Frontal cortex (tissue), 4 donors: ENCODE measurements around the gene GAS2. TPM values are rescaled to one million over a fixed set of nuclear protein-coding genes. Genes with fewer than 3 reads are reported as not detected.

Experiments used
- DNase-seq, 2 donors: peaks; one replicate each; pipeline ENCODE4 v3.0.0; 2012; ENCODE audit warnings: low spot score in 2 of 2
- FAIRE-seq: peaks from 2 replicates; lab custom pipeline; 2012; peaks lifted over from hg19 to GRCh38; lab: Jason Lieb, UNC
- total RNA-seq: library from RNA; depleted of rRNA; stranded (reverse); fragments of >200 nt; gene quantifications from one replicate; pipeline ENCODE4 v1.2.3, GENCODE V29; 2014
- donor health status: control.
- donor health status: control.
- donor health status: control.

GAS2 gene
- total RNA-seq, 1 donor from 2014 or later = 8.6 TPM

DNA sequence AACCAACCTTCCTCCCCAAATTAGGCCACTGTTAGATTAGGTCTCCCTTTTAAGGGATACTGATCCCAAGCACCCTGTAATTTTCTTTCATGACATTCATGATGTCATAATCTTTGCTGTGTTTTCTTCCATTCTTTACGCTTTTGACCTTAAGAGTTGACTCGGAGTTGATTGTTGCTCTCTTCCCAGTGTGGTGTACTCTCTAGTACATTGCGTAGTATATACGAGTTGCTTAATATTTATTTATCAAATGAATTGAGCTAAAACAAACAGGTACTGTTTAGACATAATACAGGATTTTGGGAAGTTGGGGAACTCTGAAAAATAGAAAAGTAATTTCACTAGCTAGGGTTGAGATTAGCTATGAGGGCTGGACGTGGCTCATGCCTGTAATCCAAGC is 113.4 kb downstream of the GAS2 start:
- DNase-seq (no peak), FAIRE-seq (no peak)

GRCh38 chr11:22780952-22781593 is 114.7 kb downstream of the GAS2 start:
- FAIRE-seq (no peak), DNase-seq (no peak)

- no peak for FAIRE-seq
- no peak for DNase-seq
Observed at GRCh38 chr11:22785251-22785650, 118.8 kb downstream of the GAS2 start.

DNA sequence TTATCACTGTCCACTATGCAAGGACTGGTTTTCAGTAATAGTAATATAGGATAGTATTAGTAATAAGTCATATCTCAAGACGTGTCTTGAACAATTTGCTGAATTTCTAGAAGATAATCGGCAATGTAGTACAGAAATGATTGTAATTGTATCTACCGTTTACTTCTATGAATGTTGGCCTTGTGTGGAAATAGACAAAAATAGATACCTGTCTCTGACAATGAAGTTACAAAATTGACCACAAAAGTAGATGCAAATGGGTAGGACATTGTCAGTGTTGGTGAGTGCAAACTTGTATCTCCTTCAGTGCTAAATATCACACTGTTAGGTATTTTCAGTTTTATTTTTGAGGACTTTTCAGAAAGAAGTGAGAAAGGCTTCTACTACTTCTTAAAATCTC is 120.1 kb downstream of the GAS2 start:
- no peak for FAIRE-seq
- DNase-seq = no peak

- DNase-seq = no peak
- FAIRE-seq = no peak
Observed at GRCh38 chr11:22787055-22787454, 120.6 kb downstream of the GAS2 start.

DNA sequence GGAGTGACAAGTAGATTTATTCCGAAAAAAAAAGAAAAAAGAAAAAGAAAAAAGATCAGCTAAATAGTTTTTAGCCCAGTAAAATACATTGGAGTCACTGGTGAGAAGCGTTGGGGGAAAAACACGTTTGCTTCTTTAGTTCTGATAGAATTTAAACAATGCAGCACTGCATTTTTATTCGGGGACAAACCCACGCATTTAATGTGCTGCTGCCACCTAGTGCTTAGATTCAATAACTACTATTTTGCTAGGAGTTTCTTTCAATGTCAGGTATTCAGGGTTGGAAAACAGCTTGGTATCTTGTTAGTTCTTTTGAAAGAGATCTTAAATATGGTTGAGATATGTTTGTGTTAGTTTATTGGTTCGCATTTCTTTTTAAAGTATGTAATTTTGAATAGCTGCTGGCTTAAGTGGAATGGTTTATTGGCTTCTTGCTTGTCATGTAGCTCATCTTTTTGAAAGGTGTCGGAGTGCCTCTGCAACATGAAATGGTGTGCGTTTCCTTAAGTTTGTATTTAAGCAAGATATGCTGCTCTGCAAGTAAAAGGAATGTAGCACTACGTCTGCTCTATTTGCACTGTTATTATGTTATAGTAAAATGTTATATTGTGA is 121.2 kb downstream of the GAS2 start:
- FAIRE-seq = peak; percentile 84
- peak in 1 of 2 donors; percentile 22 for DNase-seq

DNA sequence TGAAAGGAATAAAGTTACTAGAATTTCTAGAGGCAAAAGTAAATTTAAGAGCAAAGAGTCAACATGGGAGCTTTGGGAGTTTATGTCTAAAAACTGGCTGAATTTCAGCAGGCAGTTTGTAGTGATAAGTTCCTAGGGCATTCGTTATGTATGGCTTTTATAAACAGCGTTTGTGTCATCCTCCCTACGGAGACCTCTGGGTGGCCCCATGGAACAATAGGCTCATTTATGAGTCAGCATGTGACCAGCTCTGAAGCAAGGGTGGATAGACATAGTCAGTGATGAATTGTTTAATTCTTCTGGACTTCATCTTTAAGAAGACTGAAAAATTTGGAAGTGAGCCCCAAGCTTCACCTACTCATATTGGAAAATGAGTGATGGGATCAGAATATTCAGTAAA is 126.1 kb downstream of the GAS2 start:
- DNase-seq = peak in 1 of 2 donors; percentile 12
- FAIRE-seq = peak; percentile 28

GRCh38 chr11:22795914-22796313 is 129.5 kb downstream of the GAS2 start:
- no peak for FAIRE-seq

DNA sequence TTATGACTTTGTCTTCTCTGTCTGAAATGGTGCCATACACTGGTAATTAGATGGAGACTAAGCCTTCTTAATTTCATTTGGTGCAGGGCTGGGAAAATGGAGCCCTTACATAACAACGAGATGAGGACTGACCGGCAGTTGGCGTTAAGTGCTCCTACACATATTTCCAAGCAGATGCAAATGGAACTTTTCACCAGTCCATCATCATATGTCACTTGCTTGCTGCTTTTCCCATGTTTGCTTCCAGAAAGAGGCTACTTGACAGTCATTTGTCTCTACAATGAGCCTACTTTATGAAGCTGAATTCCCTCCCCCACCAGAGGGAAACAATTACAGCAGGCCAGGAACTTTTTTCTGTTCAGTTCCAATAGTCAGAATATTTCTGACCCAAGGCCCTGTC is 130.6 kb downstream of the GAS2 start:
- FAIRE-seq (no peak), DNase-seq (no peak)

More at GRCh38 chr11:22795914-22796313, 129.5 kb downstream of the GAS2 start:
- DNase-seq = no peak

- FAIRE-seq (no peak), DNase-seq (no peak)
Observed at GRCh38 chr11:22798901-22799300, 132.5 kb downstream of the GAS2 start.

GRCh38 chr11:22800482-22800881 is 134.1 kb downstream of the GAS2 start:
- no peak for FAIRE-seq
- no peak for DNase-seq

- FAIRE-seq (no peak), DNase-seq (no peak)
Observed at GRCh38 chr11:22802861-22803260, 136.4 kb downstream of the GAS2 start.

GRCh38 chr11:22807391-22807790 is 141.0 kb downstream of the GAS2 start:
- FAIRE-seq (no peak), DNase-seq (no peak)

DNA sequence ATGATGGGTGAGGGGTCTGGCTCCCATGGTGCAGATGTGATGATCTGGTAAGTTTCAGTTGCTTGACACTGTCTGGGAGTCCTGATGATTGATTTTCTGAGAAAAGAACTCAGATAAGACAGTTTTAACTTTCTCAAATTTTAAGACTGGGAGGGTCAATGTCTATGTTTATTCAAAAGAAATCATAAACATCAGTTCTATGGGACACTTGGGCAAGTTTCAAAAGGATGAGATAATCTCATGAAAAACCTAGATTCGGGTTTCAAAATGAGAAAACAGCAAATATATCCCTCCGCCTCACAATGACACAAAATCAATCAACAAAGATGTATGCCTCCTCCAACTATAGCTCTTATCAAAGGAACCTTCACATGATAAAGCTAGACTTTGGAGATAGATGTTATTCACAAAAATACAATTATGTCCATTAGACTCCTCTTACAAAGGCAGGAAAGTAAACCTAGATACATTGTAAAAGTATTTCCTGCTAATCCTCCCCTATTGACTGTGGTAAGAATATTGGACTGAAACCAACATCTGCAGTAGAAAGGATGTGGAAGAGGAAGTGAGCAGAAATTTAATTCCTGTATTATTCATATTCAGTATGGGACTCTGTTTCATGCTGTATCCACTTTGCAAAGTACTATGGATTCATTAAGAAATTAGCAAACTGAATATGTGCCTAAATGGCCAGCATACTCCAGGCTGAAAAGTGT is 141.6 kb downstream of the GAS2 start:
- DNase-seq = no peak

DNA sequence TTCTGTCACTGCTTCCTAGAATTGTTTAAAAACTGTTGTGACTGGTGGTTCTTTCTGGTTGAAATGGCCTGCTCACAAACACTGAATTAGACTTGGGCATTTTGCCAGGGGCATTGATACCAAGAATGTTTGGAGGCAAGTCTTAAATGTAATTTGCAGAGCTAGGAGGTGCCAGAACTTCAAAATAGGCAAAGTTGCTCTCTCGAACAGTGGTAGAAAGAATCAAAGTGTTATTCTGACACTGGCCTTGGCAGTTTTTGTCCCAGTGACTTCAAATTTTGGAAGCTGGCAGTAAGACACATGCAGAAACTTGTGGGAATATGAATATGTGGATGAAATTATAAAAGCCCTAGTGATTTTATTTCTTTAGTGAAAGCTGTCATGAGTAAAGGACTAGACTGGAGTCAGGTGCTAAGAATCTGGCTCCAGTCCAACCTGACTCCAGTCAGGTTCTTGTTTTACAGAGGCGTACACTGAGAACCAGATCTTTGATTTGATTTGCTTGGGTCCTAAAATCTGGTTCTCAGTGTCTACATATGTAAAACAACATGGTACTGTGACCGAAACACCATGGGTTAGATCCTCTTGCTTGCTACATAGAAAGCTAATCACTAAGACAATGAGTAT is 142.3 kb downstream of the GAS2 start:
- no peak for FAIRE-seq
- DNase-seq = no peak

More for the DNA sequence above, 141.6 kb downstream of the GAS2 start:
- FAIRE-seq = no peak

DNA sequence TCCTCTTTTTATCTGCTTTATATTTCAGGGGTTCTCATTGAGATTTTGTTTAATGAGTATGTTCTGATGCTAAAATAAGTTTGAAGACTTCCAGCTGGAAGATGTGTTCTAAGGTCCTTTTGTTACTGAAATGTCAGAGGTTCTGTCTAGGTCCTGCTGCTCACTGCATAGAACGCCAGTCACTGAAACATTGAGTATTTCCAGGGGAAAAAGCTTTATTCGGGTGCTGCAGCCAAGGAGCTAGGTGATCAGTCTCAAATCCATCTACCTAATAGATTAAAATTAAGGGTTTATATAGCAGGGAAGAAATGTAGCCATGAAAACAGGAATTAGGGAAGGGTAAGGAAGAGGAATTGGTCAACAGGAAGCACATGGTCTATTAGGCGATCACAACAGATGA is 143.5 kb downstream of the GAS2 start:
- DNase-seq (no peak), FAIRE-seq (no peak)

DNA sequence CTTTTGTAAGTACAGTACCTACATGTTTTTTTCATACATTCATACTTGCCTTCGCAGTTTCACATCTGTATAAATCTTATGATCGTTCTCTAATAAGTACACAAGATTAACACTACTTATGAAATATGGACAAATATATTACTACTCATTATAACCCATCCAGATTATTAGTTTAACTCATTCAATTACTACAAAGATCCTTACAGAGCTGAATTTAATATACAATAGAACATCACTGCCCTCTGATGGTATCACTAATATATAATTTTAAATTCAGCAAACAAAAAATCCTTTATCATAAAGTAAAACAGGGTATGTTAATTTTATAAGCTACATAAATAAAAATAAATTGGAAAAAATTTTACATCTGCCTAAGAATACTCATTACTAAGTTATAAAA is 155.8 kb downstream of the GAS2 start:
- FAIRE-seq (peak; percentile 6), DNase-seq (no peak)

GRCh38 chr11:22828373-22828772 is 162.0 kb downstream of the GAS2 start:
- no peak for DNase-seq
- no peak for FAIRE-seq

GRCh38 chr11:22829231-22830081 is 163.0 kb downstream of the GAS2 start, which contains the start of gene SVIP:
TSS of gene SVIP (minus strand) at chr11:22829801. CDS start at chr11:22829748, 53 bp downstream.
- FAIRE-seq (no peak), DNase-seq (peak; percentile 77 to 82)

DNA sequence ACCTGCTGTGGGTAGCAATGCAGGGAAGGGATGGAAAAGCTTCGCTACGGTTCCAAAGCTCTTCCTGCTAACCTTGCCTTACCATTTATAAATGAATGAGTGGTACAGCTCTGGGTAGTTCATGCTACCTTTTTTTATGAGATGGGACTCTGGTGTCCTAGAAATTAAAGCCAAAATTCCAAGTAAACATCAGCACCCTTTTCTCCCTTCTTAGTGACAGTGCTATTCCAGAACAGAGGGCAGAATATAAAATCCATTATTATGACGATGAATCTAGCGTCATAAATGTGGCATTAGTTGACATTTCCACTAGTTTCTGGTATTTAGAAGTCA is 163.6 kb downstream of the GAS2 start:
- FAIRE-seq (no peak), DNase-seq (no peak)
